Glomerular endothelial cell (primary cell): ENCODE measurements around the gene RRM2. TPM values are rescaled to one million over a fixed set of nuclear protein-coding genes. Genes with fewer than 3 reads are reported as not detected.

Experiments used
- DNase-seq: peaks from one replicate; pipeline ENCODE4 v3.0.0-alpha.2; 2011; ENCODE audit warnings: low read depth, low spot score; ENCODE audit errors: extremely low read depth
- total RNA-seq: library from RNA; depleted of rRNA; stranded (reverse); fragments of >200 nt; gene quantifications from 2 replicates; pipeline ENCODE4 v1.2.3, GENCODE V29; 2015

The RRM2 gene
- total RNA-seq, 1 donor from 2014 or later, result 26.1 TPM

DNA sequence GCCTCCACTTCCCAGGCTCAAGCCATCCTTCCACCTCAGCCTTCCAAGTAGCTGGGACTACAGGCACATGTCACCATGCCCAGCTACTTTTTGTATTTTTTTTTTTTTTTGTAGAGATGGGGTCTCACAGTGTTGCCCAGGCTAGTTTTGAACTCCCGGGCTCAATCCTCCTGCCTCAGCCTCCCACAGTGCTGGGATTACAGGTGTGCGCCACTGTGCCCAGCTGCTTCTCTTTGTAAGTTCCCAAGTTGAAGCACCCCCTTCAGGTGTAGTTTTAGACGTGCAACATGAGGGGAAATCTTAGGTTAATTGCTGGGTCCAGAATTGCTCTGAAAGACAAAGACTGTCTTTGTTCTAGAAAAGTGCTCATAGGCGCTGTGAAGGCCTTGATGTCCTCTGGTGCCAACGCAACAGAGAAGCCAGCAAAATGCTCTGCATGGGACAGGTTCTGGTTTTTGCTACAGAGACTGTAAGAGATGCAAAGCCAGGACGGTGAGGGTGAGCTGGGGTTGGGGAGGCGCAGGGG, 46.6 kb downstream of the RRM2 start:
- no peak for DNase-seq

DNA sequence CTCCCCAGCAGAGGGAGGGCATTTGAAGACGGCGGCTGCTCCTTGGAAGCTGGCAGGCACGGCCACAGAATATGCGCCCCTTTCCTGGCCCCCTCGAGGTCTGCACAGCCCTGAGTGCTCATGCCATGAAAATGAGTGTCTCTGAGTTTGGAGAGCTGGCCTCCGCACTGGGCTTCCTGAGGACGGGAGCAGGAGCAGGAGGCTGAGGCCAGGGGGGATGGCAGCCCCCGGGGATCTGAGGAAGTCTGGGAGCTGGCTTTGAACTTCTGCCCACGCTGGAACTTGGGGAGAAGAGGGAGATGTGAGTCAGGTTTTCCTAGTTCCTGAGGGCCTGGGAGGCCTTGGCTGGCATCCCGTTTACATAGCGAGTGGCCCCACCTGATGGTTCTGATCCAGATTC, 47.0 kb downstream of the RRM2 start:
- no peak for DNase-seq

DNA sequence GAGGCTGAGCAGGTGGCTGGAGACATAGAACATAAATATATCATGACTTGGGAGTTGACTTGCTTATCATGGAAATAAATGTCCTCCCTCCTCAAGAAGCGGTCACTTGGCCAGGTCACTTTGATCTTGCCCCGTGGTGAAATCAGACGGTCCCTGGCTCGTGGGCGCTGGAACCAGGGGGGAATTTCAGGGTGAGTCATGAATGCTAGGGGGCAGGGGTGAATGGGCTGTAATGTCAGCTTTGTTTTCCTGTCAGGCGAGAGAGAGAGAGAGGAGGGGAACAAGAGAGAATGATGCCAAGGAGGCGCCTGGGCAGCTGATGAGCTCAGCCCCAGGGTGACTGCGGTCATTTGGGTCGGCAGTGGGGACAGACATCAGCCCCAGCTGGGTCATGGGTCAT, 47.7 kb downstream of the RRM2 start:
- no peak for DNase-seq

DNA sequence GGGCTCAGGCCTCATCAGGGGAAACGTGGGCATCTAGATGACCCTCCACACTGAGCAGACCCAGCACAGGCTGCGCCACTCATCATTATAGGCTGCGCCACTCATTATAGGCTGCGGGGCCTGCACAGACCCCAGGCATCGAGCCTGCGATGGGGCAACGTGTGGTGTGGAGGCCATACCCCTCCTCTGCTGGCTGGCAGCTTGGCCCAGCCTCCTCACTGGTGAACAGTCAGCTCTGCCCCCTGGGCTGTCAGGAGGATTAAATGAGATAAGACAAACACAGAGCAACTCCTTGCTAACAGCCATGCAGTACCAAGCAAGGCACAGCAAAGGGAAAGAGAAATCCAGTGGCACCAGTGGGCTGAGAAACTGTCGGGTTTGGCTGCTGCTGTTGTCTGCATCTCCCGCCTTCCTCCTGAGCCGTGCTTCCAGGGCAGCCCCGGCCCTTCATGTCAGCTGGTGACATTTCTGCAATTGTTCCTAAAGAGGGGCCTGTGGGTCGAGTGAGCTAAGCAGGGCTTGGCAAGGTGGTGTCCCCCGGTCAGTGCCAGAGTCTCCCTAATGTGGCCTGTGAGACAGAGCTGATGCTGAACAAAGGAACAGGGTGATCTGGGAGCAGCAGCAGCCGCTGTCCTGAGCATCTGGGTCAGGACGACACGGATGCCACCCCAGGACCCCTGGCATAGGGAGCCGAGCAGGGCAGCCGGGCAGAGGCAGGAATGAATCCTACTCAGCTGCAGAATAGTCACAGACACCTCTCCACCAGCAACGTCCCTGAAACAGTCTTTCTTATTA, 48.7 kb downstream of the RRM2 start:
- DNase-seq, result no peak

DNA sequence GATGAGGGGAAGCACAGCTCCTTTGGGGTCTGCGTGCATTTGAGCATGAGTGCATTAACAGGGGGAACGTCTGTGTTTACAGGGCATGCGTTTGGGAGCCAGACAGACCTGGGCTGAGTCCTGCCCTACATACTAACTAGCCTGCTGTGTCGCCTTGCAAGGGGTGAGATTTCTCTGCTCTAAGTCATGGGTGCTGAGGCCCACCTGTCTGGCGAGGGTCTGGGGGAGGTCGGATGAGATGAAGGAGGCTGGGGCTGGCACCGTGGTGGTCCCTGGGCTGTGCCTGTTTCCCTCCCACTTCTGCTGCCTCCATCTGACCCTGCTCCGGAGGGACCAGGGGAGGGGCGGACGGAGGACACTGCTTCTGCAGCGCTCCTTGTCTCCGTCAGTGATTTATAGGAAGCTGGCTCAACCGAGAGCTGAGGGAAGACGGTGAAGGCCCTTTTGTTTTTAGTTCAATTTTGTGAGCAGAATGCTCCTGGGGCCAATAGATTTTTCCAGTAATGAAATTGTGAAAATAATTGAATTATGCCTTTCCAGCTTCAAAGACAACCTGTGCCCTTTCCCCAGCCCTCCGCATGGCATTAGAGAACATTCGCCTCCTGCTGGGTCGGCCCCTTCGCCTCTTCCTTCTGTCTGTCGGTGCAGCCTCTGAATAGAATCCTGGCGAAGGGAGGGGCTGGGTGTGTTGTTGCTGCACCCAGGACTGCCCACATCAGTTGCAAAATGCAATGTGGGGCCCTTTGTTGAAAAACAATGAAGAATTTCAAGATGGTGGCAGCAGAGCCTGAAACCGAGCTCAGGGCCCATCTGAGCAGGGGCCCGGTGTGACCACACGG, 49.7 kb downstream of the RRM2 start:
- no peak for DNase-seq

DNA sequence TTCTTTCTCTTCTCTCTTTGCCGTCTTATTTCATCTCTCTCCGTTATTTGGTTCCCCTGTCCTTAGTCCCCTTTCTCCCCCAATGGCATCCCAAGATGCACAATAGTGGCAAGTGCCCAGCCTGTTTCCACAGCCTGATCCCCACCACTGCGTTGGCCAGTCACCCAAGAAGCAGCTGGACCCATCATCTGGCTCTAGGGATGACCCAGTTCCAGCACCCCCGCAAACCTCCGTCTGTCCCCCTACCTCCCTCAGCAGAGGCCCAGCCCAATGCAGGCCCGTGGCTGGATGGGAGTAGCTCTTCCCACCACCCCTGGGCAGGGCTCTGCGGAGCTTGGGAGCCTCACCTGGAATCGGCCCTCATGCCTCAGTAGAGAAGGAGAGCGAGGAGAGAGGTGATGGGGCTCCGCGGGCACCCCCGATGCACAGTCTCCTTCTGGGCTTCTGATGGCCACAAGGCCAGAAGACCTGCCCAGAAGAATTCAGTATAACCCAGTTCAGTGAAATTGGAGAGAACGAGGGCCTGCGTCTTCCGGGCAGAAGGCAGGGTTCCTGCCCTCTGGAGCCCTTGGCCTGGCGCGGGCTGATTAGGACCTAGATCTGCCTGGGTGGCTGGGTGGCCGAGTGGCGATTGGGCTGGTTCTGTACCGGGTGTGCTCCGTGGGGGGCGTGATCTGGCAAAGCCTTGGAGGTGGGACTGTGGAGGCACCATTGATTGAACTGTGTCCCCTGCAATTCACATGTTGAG, 50.9 kb downstream of the RRM2 start:
- DNase-seq, result no peak

DNA sequence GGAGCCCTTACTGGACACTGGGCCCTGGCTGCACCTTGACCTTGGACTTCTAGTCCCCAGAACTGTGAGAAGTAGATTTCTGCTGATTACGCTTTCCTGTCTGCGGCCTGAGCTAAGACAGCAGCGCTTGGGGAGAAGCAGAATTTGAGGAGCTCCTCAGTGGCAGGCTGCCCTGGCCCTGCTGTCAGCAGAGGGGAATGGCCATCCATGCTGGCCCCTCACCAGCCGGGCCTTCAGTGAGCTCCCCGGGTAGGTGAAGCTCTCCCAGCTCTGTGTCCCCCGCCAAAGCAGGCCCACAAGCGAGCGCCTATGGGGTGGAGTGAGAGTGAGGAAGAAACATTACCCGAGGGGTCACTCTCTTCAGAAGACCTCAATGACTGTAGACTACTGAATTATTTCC, 51.6 kb downstream of the RRM2 start:
- DNase-seq, result no peak

DNA sequence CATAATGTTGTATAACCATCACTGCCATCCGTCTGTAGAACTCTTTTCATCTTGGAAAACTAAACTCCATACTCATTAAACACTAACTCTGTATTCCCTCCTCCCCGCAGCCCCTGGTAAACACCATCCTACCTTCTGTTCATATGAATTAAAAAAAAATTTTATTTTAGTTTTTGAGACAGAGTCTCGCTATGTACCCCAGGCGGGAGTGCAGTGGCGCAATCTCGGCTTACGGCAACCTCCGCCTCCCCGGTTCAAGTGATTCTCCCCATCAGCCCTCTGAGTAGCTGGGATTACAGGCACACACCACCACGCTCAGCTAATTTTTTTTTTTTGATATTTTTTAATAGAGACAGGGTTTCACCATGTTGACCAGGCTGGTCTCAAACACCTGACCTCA, 52.9 kb downstream of the RRM2 start:
- DNase-seq, result no peak

DNA sequence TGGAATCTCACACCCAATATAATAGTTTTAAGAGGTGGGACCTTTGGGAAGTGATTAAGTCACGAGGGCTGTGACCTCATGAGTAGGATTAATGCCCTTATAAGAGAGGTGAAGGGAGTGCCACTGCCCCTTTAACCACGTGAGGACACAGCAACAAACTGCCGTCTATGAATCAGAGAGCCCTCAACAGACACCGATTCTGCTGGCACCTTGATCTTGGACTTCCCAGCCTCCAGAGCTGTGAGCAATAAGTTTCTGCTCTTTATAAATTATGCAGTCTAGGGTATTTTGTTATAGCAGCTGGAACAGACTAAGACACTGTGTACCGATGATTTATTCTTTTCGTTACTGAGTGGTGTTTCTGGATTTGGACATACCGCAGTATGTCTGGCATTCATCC, 56.2 kb downstream of the RRM2 start:
- DNase-seq, result no peak

DNA sequence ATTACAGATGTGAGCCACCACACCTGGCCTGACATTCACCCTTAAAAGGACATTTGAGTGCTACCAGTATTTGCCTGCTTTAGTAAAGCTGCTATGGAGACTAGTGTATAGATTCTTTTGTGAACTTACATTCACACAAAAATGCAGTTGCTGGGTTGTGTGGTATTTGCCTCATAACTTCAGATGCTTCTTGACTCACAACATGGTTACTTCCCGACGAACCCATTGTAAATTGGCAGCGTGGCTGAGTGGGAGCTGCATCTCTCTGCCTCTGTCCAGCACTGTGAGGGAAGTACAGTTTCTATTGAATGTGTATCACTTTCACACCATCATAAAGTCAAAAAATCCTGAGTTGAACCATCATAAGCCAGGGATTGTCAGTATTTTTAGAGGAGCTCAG, 56.9 kb downstream of the RRM2 start:
- DNase-seq, result no peak

DNA sequence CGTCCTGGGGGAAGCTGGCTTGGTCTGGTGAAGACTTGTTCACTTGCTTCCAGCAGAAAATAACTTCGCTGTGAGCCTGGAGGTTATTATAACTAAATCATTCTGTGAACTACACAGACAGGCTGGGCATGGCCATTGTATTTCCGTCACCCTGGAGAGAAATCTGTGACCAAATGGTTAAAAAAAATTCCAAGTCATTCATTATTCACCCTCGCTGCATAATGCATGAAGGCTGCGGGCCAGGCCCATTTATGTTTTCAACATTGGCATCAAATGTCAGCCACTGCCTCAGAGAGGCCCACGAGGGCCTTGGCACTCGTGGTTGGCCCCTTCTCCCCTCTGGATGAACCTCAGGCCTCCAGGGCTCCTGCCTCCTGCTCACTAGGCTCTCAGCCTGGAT, 57.7 kb downstream of the RRM2 start:
- no peak for DNase-seq

Other genes starting within 250 kb of the RRM2 start
- gene GRHL1, start 171.0 kb upstream of the RRM2 start, total RNA-seq, result 0.82 TPM in 1 of 2 replicates, not detected in the other
- 6.3 and 6.6 TPM in 2 replicates for gene KLF11, start 79.2 kb upstream of the RRM2 start, total RNA-seq
- gene CYS1, start 42.3 kb upstream of the RRM2 start, total RNA-seq, result 0.12 and 1.1 TPM in 2 replicates
- 114 and 164 TPM in 2 replicates for gene HPCAL1, start 180.2 kb downstream of the RRM2 start, total RNA-seq